Lower leg skin (tissue), 3 donors: ENCODE results near the gene KIRREL3.

Experiments used
- CTCF ChIP-seq, 3 donors: fragments of 450-650 bp; IDR thresholded peaks; one replicate each; pipeline ENCODE4 v1.5.1; 2016; ENCODE audit warnings: antibody characterized with exemption in 3 of 3, mild to moderate bottlenecking in 3 of 3, moderate library complexity in 2 of 3
- POLR2A ChIP-seq, 2 donors: fragments of 450-650 bp; IDR thresholded peaks; one replicate each; pipeline ENCODE4 v1.6.1; 2016 to 2017; ENCODE audit warnings: antibody characterized with exemption in 2 of 2, mild to moderate bottlenecking in 1 of 2, moderate library complexity in 1 of 2

- TF ChIP-seq POLR2A (IDR thresholded peaks at IDR 0.05) (no peak), CTCF (IDR thresholded peaks at IDR 0.05) (no peak)
Measured at GRCh38 chr11:126747315-126747714, 253.3 kb downstream of the KIRREL3 start.
